ENCODE results near the gene IKZF1. TPM values are rescaled to one million over a fixed set of nuclear protein-coding genes. Genes with fewer than 3 reads are reported as not detected.

IKZF1 gene
- total and polyA plus RNA-seq, 12 donors = 0.98 to 31.5 (median 9.4) TPM

DNA sequence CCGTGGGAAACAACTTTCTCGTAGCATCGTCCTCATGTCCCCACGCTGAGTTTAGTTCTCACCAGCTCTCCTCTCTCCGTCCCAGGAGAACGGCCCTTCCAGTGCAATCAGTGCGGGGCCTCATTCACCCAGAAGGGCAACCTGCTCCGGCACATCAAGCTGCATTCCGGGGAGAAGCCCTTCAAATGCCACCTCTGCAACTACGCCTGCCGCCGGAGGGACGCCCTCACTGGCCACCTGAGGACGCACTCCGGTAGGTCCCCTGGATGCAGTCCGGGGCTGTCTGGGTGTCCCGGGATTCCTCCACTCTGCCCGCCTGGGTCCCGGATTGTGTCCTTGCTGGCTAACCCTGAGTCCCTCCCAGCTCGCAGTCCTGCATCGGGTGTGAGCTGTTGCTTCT lies 77.9 kb downstream of the IKZF1 start:
- no peak overlapping the region for H3K4me3 ChIP-seq
- H3K36me3 ChIP-seq (replicated peaks in 1 of 2) = no peaks in the 10 kb centered on the region
- WGBS, 4 donors = 78 to 84% (median 80%) methylated on average over 5 to 21 of the region's 21 CpGs
- no peaks in the 10 kb centered on the region for H3K4me1 ChIP-seq (replicated peaks in 1 of 2)
- TF ChIP-seq POLR2A (IDR thresholded peaks at IDR 0.05) = no peak
- TF ChIP-seq, protein P1, sequence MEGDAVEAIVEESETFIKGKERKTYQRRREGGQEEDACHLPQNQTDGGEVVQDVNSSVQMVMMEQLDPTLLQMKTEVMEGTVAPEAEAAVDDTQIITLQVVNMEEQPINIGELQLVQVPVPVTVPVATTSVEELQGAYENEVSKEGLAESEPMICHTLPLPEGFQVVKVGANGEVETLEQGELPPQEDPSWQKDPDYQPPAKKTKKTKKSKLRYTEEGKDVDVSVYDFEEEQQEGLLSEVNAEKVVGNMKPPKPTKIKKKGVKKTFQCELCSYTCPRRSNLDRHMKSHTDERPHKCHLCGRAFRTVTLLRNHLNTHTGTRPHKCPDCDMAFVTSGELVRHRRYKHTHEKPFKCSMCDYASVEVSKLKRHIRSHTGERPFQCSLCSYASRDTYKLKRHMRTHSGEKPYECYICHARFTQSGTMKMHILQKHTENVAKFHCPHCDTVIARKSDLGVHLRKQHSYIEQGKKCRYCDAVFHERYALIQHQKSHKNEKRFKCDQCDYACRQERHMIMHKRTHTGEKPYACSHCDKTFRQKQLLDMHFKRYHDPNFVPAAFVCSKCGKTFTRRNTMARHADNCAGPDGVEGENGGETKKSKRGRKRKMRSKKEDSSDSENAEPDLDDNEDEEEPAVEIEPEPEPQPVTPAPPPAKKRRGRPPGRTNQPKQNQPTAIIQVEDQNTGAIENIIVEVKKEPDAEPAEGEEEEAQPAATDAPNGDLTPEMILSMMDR (IDR thresholded peaks at IDR 0.05) = no peak
- intact Hi-C loops (cut with DNase I) = no loop called here
- H3K27ac ChIP-seq = no peak overlapping the region
- no peaks in the 10 kb centered on the region for H3K27me3 ChIP-seq
- H3K9me3 ChIP-seq (replicated peaks in 1 of 3) = no peaks in the 10 kb centered on the region
- no peak for DNase-seq

DNA sequence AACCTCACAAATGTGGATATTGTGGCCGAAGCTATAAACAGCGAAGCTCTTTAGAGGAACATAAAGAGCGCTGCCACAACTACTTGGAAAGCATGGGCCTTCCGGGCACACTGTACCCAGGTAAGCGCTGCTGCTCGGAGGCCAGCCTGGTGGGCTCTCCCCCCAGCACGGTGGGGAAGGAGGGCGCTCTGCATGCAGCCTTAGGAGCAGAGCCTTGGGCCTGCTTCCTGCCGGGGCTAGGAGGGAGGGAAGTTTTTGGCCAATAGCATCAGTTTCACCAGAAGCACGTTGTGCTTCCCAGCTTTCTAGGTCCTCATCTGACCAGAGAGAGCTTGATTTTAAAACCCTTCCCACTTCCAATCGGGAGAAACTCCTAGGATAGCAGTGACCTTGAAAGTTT lies 82.8 kb downstream of the IKZF1 start:
- no peaks in the 10 kb centered on the region for H3K27me3 ChIP-seq
- TF ChIP-seq, protein P1 (IDR thresholded peaks at IDR 0.05) = no peak
- no peak for TF ChIP-seq POLR2A (IDR thresholded peaks at IDR 0.05)
- WGBS, 4 donors = 64 to 79% (median 75%) methylated on average over 6 to 11 of the region's 11 CpGs
- H3K36me3 ChIP-seq (replicated peaks in 1 of 2) = no peaks in the 10 kb centered on the region
- no peaks in the 10 kb centered on the region for H3K9me3 ChIP-seq (replicated peaks in 1 of 3)
- no peak for DNase-seq
- H3K4me3 ChIP-seq = no peak overlapping the region
- H3K27ac ChIP-seq = no peak overlapping the region
- H3K4me1 ChIP-seq (replicated peaks in 1 of 2) = no peaks in the 10 kb centered on the region
- intact Hi-C loops (cut with DNase I) = no loop called here

DNA sequence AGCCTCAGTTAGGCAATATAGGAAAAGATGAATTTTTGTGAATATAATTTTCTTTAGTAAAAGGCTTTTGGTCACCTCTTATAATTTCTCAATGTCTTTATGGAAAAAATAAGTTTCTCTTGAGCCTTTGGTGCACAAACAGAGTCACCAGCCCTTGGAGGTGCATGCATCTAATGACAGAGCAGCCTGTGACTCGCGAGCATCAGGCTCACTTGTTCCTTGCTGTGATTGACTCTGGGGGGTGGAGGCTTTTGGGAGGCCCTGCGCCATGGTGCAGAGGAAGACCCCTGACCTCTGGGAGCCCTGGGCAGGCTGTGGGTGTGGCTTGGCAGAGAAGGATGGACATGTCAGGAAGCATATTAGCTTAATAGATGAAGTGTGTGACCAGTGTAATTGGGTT lies 85.4 kb downstream of the IKZF1 start:
- Histone ChIP-seq H3K4me3 (no peak overlapping the region), H3K9me3 (replicated peaks in 1 of 3) (no peaks in the 10 kb centered on the region), H3K4me1 (replicated peaks in 1 of 2) (no peaks in the 10 kb centered on the region), H3K27me3 (no peaks in the 10 kb centered on the region), H3K27ac (no peak overlapping the region), H3K36me3 (replicated peaks in 1 of 2) (no peaks in the 10 kb centered on the region)
- no peak for DNase-seq
- TF ChIP-seq, protein P1 (IDR thresholded peaks at IDR 0.05) = no peak
- TF ChIP-seq POLR2A (IDR thresholded peaks at IDR 0.05) = no peak
- intact Hi-C loops (cut with DNase I) = no loop called here
- 54 to 79% (median 74%) methylated on average over 3 of the region's 3 CpGs for WGBS, 4 donors

DNA sequence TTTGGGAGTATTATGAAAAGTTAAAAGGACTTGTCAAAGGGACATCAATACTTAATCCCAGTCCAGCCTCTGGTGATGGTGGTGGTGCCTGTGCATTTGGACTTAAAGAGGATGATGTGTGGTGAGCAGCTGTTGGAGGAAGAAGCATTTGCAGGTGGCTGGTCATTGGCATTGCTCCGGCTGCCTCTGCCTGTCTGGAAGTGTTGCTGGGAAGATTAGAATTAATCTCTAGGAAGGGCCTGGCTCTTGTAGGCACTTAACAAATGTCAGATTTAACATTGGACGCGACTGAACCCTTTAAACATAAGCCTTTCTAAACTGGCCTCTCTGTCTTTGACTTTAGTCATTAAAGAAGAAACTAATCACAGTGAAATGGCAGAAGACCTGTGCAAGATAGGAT lies 86.9 kb downstream of the IKZF1 start:
- no peak overlapping the region for H3K4me3 ChIP-seq
- TF ChIP-seq, protein P1 (IDR thresholded peaks at IDR 0.05) = no peak
- no peak for TF ChIP-seq POLR2A (IDR thresholded peaks at IDR 0.05)
- H3K27me3 ChIP-seq = no peaks in the 10 kb centered on the region
- H3K9me3 ChIP-seq (replicated peaks in 1 of 3) = no peaks in the 10 kb centered on the region
- H3K27ac ChIP-seq = no peak overlapping the region
- H3K36me3 ChIP-seq (replicated peaks in 1 of 2) = no peaks in the 10 kb centered on the region
- 74 to 83% (median 77%) methylated on average over 3 of the region's 3 CpGs for WGBS, 4 donors
- H3K4me1 ChIP-seq (replicated peaks in 1 of 2) = no peaks in the 10 kb centered on the region
- no peak for DNase-seq
- intact Hi-C loops (cut with DNase I) = no loop called here

All from adrenal gland (tissue), 12 donors.